GM18499 (cell line): ENCODE data around the gene LYRM1.

Experiments
- ATAC-seq: cut with Tn5 transposase; IDR thresholded peaks from one replicate; pipeline ENCODE4 v1.9.1; 2021; ENCODE audit warnings: moderate number of reproducible peaks; ENCODE audit not compliant: insufficient read depth, unreplicated experiment

LYRM1 gene

GRCh38 chr16:20871258-20871657 is 29.3 kb upstream of the LYRM1 start:
- ATAC-seq, result no peak

GRCh38 chr16:20871941-20872815 is 28.4 kb upstream of the LYRM1 start:
- no peak for ATAC-seq

DNA sequence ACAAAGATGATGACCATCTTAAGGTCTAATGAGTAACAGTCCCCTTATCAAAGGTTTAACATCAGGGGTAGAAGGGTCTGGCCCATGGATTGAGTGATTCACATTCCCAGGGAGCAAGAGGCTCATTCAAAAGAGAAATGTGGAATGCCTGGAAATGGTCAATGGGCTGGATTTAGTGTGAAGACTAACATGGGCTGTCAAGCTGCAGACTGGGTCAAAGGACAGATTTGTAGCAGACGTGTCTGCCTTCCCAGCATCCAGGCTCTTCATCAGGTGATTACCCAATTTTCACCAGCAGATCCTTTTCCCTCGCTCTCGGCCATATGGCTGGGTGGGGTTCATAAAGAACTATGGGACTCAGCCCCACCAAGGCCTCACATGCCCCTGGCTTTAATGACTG is 27.2 kb upstream of the LYRM1 start:
- no peak for ATAC-seq

DNA sequence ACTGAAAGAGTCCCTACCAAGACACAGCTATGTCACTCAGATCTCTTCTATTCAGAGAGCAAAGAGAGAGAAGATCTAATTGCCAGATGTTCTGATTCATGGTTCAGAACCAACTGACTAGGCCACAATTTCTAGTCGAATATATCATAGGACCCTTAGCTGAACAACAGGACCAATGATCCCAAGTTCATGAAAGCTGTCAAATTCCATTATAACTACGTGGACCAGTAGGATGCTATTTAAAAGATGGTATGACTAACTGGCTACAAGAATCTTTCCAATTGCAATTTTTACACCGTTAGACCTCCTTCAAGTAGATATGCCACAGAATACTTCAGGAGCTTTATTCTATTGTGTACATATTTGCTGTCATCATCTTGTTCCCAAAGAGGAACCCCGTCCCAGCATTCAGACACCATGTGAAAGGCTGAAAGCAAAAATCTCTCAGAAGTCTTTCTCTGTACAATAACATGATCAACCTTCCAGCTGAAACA is 26.4 kb upstream of the LYRM1 start:
- ATAC-seq, result no peak

DNA sequence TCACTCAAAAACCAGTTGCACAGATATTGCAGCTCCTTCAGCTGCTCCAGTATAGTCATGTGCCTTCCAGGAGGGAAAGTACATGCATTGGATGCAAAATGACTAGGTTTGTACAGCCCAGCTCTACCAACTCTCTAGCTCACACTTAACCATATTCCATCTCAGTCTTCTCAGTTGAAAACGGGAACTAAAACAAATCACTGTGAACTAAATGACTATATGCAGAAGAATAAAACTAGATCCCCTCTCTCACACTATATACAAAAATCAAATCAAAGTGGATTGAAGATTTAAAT is 25.3 kb upstream of the LYRM1 start:
- no peak for ATAC-seq

- no peak for ATAC-seq
Measured at GRCh38 chr16:20878682-20879147, 21.9 kb upstream of the LYRM1 start.

- no peak for ATAC-seq
Measured at GRCh38 chr16:20879175-20880040, 21.2 kb upstream of the LYRM1 start.

- ATAC-seq, result no peak
Measured at GRCh38 chr16:20880867-20881502, 19.6 kb upstream of the LYRM1 start.

GRCh38 chr16:20881503-20881878 is 19.1 kb upstream of the LYRM1 start:
- ATAC-seq, result no peak

- ATAC-seq, result no peak
Measured at GRCh38 chr16:20883554-20884239, 16.9 kb upstream of the LYRM1 start.

- ATAC-seq, result no peak
Measured at GRCh38 chr16:20884240-20884556, 16.4 kb upstream of the LYRM1 start.

GRCh38 chr16:20886320-20886719 is 14.3 kb upstream of the LYRM1 start:
- no peak for ATAC-seq

DNA sequence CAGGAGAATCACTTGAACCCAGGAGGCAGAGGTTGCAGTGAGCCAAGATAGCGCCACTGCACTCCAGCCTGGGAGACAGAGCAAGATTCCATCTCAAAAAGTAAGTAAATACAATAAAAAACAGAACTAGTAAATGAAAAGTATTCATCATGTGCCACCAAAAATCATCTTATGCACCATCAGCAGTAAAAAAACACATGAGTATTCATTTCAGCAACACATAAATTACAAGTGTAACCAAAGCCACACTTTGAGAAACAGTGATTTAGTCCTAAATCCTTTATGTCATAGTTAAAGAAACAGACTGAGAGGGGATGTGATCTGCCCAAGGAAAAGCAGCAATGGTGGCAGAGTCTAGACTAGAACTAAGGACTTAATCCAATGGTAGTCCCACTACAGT is 13.4 kb upstream of the LYRM1 start:
- no peak for ATAC-seq

- no peak for ATAC-seq
Measured at GRCh38 chr16:20889625-20890275, 10.8 kb upstream of the LYRM1 start.

DNA sequence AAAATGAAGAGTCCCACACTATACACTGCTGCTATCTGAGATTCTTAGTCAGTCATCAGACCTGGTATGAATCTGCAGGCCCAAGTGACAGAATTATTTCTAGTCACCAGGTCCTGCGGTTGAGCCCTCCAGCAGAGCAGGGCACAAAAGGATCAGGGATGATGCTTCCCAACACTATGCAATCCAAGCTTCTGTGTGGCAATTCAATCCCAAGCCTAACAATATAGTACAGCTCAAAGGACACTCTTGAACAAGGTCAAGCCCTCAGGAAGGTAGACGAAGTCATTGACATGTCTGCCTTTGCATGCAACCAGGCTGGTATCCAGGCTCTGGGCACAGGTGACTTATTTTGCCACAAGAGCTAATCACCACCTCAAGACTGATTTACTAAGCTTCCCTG is 6.2 kb upstream of the LYRM1 start:
- ATAC-seq, result no peak

DNA sequence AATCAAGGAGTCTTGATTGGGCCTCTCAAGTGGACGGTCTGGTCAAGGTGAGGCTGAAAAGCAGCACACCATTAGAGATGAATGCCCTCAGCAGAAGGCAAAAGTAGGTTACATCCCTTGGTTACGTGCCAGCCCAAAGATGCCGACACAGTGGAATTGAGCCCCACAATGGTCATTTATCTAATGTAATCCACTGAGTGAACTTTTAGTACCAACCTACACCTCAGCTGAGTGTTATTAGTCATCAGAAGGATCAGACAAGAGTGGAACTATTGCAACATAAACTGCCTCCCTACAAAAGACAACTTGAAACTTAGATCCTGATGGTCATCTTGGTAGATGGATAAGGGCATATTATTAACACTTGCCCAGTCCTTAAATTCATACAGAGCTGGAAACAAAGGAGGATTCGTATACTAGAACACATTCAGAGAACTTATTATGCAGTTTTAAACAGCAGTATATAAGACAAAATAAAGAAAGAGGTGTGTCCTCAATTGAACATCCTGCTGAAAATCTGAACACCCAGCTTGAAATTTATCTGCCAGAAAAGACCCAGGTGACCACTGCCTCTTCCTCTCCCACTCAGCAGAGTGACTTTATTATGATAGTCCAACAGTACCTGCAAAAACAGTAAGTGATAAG is 3.2 kb upstream of the LYRM1 start:
- ATAC-seq, result no peak

- no peak for ATAC-seq
Measured at GRCh38 chr16:20897922-20898321, 2.6 kb upstream of the LYRM1 start.

GRCh38 chr16:20899071-20899470 is 1.5 kb upstream of the LYRM1 start:
- ATAC-seq, result no peak

GRCh38 chr16:20899477-20900298 is 883 bp upstream of the LYRM1 start:
- no peak for ATAC-seq
